Retinal pigment epithelial cell (primary cell): ENCODE results near the gene DUSP5.
"Not testable (repeated sequence)": the region's sequence is repeated elsewhere in the genome, so short reads cannot be mapped to it uniquely, and the experiment has no call there.

Experiments used
- DNase-seq: peaks from one replicate; pipeline ENCODE4 v3.0.0-alpha.2; 2010; ENCODE audit warnings: low read depth
- H3K4me3 ChIP-seq: 2 replicates; pipeline ENCODE4 v1.5.1; 2011; ENCODE audit warnings: mild to moderate bottlenecking, low read length, control low read depth, moderate library complexity
- CTCF ChIP-seq: conservative IDR thresholded peaks from 2 replicates; pipeline ENCODE4 v1.5.1; 2011; ENCODE audit warnings: low read depth, low read length, control low read depth, inconsistent platforms

The DUSP5 gene

GRCh38 chr10:110458266-110458920, 39.3 kb upstream of the DUSP5 start:
- TF ChIP-seq CTCF = no peak
- no peak for DNase-seq
- H3K4me3 ChIP-seq = no peak overlapping the region

GRCh38 chr10:110459600-110459999, 38.1 kb upstream of the DUSP5 start:
- no peak for DNase-seq
- H3K4me3 ChIP-seq = no peak overlapping the region
- no peak for TF ChIP-seq CTCF

DNA sequence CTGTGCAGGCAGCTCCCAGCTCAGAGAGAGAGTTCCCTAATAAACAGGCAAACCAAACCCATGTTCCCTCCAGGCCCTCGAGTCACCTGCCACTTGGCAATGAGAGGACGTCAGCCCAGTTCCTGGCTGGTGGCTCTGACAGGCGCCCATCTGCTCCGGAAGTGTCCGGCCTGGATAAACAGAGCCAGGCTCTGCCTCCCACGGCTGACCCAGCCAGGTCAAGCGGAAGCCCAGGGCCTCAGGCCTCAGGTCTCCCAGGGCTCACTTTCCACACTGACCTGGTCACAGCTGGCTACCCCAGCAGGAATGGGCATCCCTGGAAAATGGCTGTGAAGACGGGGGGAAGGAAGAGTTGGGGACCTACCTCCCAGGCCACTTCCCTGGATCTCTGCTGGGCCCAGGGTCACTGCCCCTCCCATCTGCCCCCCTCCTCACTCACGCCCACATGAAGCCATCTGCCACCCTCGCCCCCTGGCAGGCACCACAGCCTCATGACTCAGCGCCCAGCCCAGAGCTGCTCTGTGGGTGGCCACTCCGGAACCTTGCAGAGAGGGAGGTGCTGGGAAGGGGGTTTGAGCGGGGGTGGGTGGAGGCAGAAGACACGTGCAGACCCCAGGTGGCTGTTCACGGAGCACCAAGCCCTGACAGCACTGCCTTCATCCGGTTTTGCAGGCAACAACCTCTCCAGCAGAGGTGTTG, 37.4 kb upstream of the DUSP5 start:
- no peak overlapping the region for H3K4me3 ChIP-seq
- DNase-seq = no peak
- TF ChIP-seq CTCF = no peak

GRCh38 chr10:110461088-110461487, 36.6 kb upstream of the DUSP5 start:
- no peak for DNase-seq
- TF ChIP-seq CTCF = no peak
- no peak overlapping the region for H3K4me3 ChIP-seq

DNA sequence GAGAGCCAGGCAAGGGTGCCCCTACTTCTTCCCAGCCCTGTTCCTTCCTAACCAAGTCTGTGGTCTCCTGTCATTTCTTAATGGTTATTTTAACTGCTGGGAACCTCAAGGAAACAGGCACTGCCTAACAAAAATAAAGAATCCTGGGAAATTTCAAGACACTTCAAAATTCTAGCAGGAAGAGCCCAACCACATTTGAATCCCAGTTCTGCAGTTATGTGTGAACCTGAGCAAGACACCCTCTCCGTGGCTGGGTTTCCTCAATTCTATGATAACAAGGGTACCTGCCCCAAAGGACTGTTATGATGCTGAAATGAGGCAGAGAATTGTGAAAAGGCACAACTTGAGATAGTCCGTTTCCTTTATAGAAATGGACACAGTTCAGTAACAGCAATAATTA, 36.2 kb upstream of the DUSP5 start:
- TF ChIP-seq CTCF = no peak
- DNase-seq = no peak
- H3K4me3 ChIP-seq = no peak overlapping the region

- no peak for DNase-seq
- no peak overlapping the region for H3K4me3 ChIP-seq
- TF ChIP-seq CTCF = no peak
Observed at GRCh38 chr10:110462166-110463095, 35.3 kb upstream of the DUSP5 start.

- DNase-seq, H3K4me3 ChIP-seq: not testable (repeated sequence)
Observed at GRCh38 chr10:110468258-110468657, 29.4 kb upstream of the DUSP5 start.

- not testable (repeated sequence) for H3K4me3 ChIP-seq, DNase-seq
Observed at GRCh38 chr10:110470541-110470940, 27.2 kb upstream of the DUSP5 start.
